Prostate gland (tissue), 2 donors: Measurements from ENCODE around the gene MAMLD1.

Experiments used
- CTCF ChIP-seq, 4 experiments: fragments of 200-600 bp in 2 of 4; fragments of 450-650 bp in 2 of 4; sonication (generic) in 2 of 4; IDR thresholded peaks; 1 replicate in 3 of 4; 2 replicates in 1 of 4; pipeline ENCODE4 v1.5.1; 2016 to 2019; ENCODE audit warnings: antibody characterized with exemption in 4 of 4, mild to moderate bottlenecking in 2 of 4, moderate library complexity in 2 of 4
- POLR2A ChIP-seq: fragments of 450-650 bp; IDR thresholded peaks from one replicate; pipeline ENCODE4 v1.6.1; 2016; ENCODE audit warnings: antibody characterized with exemption, mild to moderate bottlenecking
- POLR2AphosphoS5 ChIP-seq: sonication (generic); formaldehyde crosslinking; IDR thresholded peaks from one replicate; pipeline ENCODE4 v1.6.1; 2017; ENCODE audit warnings: antibody characterized with exemption

- no peak for TF ChIP-seq CTCF (IDR thresholded peaks at IDR 0.05)
- no peak for TF ChIP-seq POLR2A
- TF ChIP-seq POLR2AphosphoS5: no peak
Observed at GRCh38 chrX:150502979-150503897, 140.1 kb downstream of the MAMLD1 start.
